Aorta (tissue), 5 donors: ENCODE measurements around the gene ALPG. TPM values are rescaled to one million over a fixed set of nuclear protein-coding genes. Genes with fewer than 3 reads are reported as not detected.
"Not testable (repeated sequence)": the region's sequence is repeated elsewhere in the genome, so short reads cannot be mapped to it uniquely, and the experiment has no call there.

Experiments
- ATAC-seq: fragments of 200-7000 bp; cut with Tn5 transposase; one replicate; pipeline ENCODE4 v1.9.1; 2022; ENCODE audit warnings: moderate library complexity; ENCODE audit not compliant: low FRiP score
- DNase-seq, 2 donors: peaks; one replicate each; pipeline ENCODE4 v3.0.0-alpha.2; 2020
- H3K27ac ChIP-seq, 2 donors: one replicate each; pipeline ENCODE4 v1.5.1; 2013; ENCODE audit warnings: low read length in 2 of 2, mild to moderate bottlenecking in 2 of 2, moderate library complexity in 2 of 2, control low read depth in 1 of 2, inconsistent platforms in 1 of 2, low read depth in 1 of 2
- H3K27me3 ChIP-seq, 2 donors: one replicate each; pipeline ENCODE4 v1.6.1; 2013; ENCODE audit warnings: control low read depth in 1 of 2, low read length in 1 of 2, mild to moderate bottlenecking in 1 of 2, moderate library complexity in 1 of 2; ENCODE audit not compliant: insufficient read depth in 2 of 2, control insufficient read depth in 1 of 2
- H3K36me3 ChIP-seq, 2 donors: one replicate each; pipeline ENCODE4 v1.6.1; 2013; ENCODE audit warnings: control low read depth in 1 of 2, low read length in 1 of 2, mild to moderate bottlenecking in 1 of 2; ENCODE audit not compliant: insufficient read depth in 2 of 2, control insufficient read depth in 1 of 2
- H3K4me1 ChIP-seq, 2 donors: one replicate each; pipeline ENCODE4 v1.6.1; 2013; ENCODE audit warnings: low read length in 2 of 2, control low read depth in 1 of 2, mild to moderate bottlenecking in 1 of 2, moderate library complexity in 1 of 2; ENCODE audit not compliant: insufficient read depth in 2 of 2, control insufficient read depth in 1 of 2
- H3K4me3 ChIP-seq, 2 donors: one replicate each; pipeline ENCODE4 v1.5.1; 2013; ENCODE audit warnings: low read length in 2 of 2, control low read depth in 1 of 2, mild to moderate bottlenecking in 1 of 2
- H3K9me3 ChIP-seq: one replicate; pipeline ENCODE4 v1.6.1; 2013; ENCODE audit warnings: mild to moderate bottlenecking, low read length; ENCODE audit not compliant: control insufficient read depth
- WGBS, 2 donors: extraction: QIAGEN DNeasy Blood & Tissue Kit; methylation state at CpG; one replicate each; pipeline ENCODE4 v1.1.7; 2013; 5-methylcytosine and 5-hydroxymethylcytosine counted together
- intact Hi-C, 2 donors: fragments of 100-400 bp; cut with DNase I; formaldehyde crosslinking; loops; one replicate each; pipeline versions ENCODE4 v1.14.2 to v1.15.0; 2022
- polyA plus RNA-seq, 2 donors: library from polyadenylated mRNA; stranded (reverse); fragments of 200-250 nt; gene quantifications; one replicate each; pipeline ENCODE4 v1.2.3, GENCODE V29; 2013
- total RNA-seq, 2 donors: library from RNA; stranded (reverse); fragmentation: NEBNext Ultra II Directional; extraction: Animal tissue kit (Norgen Biotek cat#: 25700); gene quantifications; one replicate each; pipeline ENCODE4 v1.2.1, GENCODE V29; 2021
- donor health status: healthy with polysubstance abuse.
- donor health status: Bipolar disorder and iron deficiency.
- donor health status: DM: no; HTN: no; CAD: no.
- donor health status: DM: no; HTN: no; CAD: no.
- donor health status: DM: yes; HTN: yes; CAD: no.

Gene ALPG
- total and polyA plus RNA-seq, 4 donors, result not detected

DNA sequence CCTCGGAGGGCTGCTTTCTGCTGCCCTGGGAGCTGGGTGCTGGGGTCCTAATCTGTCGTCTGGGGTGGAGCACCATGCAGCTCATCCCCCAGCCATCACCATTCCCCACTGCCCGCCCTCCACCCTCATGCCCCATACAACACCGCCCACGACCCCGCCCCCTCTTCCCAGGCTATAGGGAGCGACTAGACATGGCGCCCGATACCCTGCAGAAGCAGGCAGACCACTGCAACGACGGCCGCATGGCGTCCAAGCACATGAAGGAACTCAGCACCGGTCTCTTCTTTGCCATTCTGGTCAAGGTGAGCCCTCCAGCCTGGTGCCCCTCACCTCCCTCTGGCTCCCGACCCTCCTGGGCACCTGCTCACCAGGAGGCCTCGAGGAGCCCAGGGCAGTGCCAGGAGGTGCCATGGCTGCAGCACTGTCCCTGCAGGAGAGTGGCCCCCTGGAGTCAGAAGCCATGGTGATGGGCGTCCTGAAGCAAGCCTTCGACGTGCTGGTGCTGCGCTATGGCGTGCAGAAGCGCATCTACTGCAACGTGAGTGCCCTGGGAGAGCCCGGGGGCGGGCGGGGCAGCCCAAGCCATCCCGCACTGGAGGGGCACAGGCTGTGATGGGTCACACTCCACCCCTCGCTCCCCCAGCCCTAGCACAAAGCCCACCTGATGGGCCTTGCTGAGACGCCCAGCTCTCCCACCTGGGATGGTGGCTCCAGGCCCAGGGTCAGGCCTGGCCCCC lies 38.7 kb downstream of the ALPG start:
- WGBS, 2 donors, result 82 to 86% methylated on average over 17 to 27 of the region's 29 CpGs
- H3K36me3 ChIP-seq, DNase-seq, H3K27me3 ChIP-seq, H3K27ac ChIP-seq, H3K4me3 ChIP-seq, H3K9me3 ChIP-seq, ATAC-seq, intact Hi-C loops, H3K4me1 ChIP-seq: not testable (repeated sequence)

GRCh38 chr2:232446266-232446777 lies 39.7 kb downstream of the ALPG start:
- H3K27ac ChIP-seq, H3K9me3 ChIP-seq, H3K27me3 ChIP-seq, H3K4me3 ChIP-seq, H3K36me3 ChIP-seq, ATAC-seq, DNase-seq, H3K4me1 ChIP-seq, intact Hi-C loops: not testable (repeated sequence)
- WGBS, 2 donors, result 34 to 100% methylated on average over 2 to 7 of the region's 9 CpGs

GRCh38 chr2:232447091-232447620 lies 40.5 kb downstream of the ALPG start:
- no peak for ATAC-seq
- 83 to 90% methylated on average over 9 of the region's 9 CpGs for WGBS, 2 donors
- intact Hi-C loops, result no loop called here
- no peaks in the 10 kb centered on the region for H3K9me3 ChIP-seq
- no peaks in the 10 kb centered on the region for H3K27me3 ChIP-seq
- H3K27ac ChIP-seq, result no peak overlapping the region
- no peak for DNase-seq
- H3K4me1 ChIP-seq, result no peaks in the 10 kb centered on the region
- no peaks in the 10 kb centered on the region for H3K36me3 ChIP-seq
- H3K4me3 ChIP-seq, result no peak overlapping the region

GRCh38 chr2:232447638-232448303 lies 41.1 kb downstream of the ALPG start:
- DNase-seq (no peak), ATAC-seq (no peak)
- Histone ChIP-seq H3K4me3 (no peak overlapping the region), H3K27ac (no peak overlapping the region), H3K4me1 (no peaks in the 10 kb centered on the region), H3K9me3 (no peaks in the 10 kb centered on the region), H3K36me3 (no peaks in the 10 kb centered on the region), H3K27me3 (no peaks in the 10 kb centered on the region)
- WGBS, 2 donors, result 83 to 87% methylated on average over 18 of the region's 18 CpGs
- intact Hi-C loops, result no loop called here

DNA sequence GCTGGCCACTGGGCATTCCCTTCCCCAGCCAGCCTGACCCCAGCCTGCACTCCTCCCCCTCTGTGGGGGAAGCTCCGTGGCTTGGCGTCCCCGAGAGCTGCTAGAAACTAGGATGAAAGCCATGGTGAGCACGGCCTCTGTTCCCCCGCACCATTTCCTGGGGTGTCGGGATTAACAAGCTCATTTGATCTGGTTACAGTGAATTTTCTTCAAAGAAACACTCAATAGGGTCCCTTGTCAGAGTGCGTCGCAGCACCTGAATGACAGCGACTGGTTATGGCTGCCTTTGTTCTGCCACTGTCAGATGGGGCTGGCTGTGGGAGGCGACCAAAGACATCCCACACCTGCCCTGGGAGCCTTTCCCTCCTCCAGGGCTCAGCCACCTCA lies 41.7 kb downstream of the ALPG start:
- intact Hi-C loops, result no loop called here
- Histone ChIP-seq H3K4me1 (no peaks in the 10 kb centered on the region), H3K4me3 (no peak overlapping the region), H3K36me3 (no peaks in the 10 kb centered on the region), H3K9me3 (no peaks in the 10 kb centered on the region), H3K27me3 (no peaks in the 10 kb centered on the region), H3K27ac (no peak overlapping the region)
- DNase-seq (no peak), ATAC-seq (no peak)
- 75 to 79% methylated on average over 10 of the region's 10 CpGs for WGBS, 2 donors

GRCh38 chr2:232449964-232450363 lies 43.3 kb downstream of the ALPG start:
- no peak for DNase-seq
- intact Hi-C loops, result no loop called here

GRCh38 chr2:232451645-232452044 lies 45.0 kb downstream of the ALPG start:
- intact Hi-C loops, H3K27me3 ChIP-seq, ATAC-seq, H3K27ac ChIP-seq, H3K36me3 ChIP-seq, H3K9me3 ChIP-seq, H3K4me3 ChIP-seq, H3K4me1 ChIP-seq: not testable (repeated sequence)
- whole genome bisulfite sequencing, 2 donors, result 89% methylated on average over 3 of the region's 3 CpGs
- DNase-seq, result peak in 1 of 2 donors; percentile 42

More at GRCh38 chr2:232449964-232450363, 43.3 kb downstream of the ALPG start:
- Histone ChIP-seq H3K9me3 (no peaks in the 10 kb centered on the region), H3K4me3 (no peak overlapping the region), H3K36me3 (no peaks in the 10 kb centered on the region), H3K4me1 (no peaks in the 10 kb centered on the region), H3K27ac (no peak overlapping the region), H3K27me3 (no peaks in the 10 kb centered on the region)
- ATAC-seq, result no peak
- 72 to 75% methylated on average over 12 of the region's 12 CpGs for WGBS, 2 donors

GRCh38 chr2:232454630-232455029 lies 48.0 kb downstream of the ALPG start:
- DNase-seq (peak in 1 of 2 donors; percentile 30), ATAC-seq (no peak)
- Histone ChIP-seq H3K27ac (no peak overlapping the region), H3K4me3 (no peak overlapping the region), H3K9me3 (no peaks in the 10 kb centered on the region), H3K4me1 (no peaks in the 10 kb centered on the region), H3K36me3 (no peaks in the 10 kb centered on the region), H3K27me3 (no peaks in the 10 kb centered on the region)
- 83 to 87% methylated on average over 9 of the region's 9 CpGs for WGBS, 2 donors
- intact Hi-C loops, result no loop called here
